SIG-M5 (cell line): ENCODE data around the gene GP1BA.

ENCODE experiments used
- DNase-seq: peaks from one replicate; lab custom pipeline; 2025; lab: John Stamatoyannopoulos, UW

The GP1BA gene

DNA sequence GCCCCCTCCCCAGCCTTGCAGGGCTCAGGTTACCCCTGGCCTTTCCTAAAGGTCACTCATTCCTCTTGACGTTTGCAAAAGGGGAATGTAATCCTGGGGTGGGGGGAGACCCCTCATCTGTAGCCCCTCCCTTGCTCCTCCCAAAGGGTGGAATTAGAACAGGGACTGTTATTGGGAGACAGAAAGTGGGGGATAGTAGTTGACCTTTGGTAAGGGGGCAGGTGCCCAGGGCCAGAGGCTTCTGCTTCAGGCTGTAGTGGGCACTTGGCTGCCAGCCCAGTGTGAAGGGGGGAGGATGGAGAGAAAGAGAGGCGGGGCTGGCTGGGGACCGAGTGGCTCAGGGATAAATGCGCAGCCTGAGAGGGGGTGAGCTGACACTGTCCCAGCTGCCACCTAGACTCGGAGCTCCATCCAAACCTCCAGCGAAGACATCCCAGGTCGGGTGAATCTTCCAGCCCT, 18.7 kb downstream of the GP1BA start, which contains the start of gene ENO3:
TSS of gene ENO3 (plus strand) at position 374 of the 459 bp plus-strand sequence. CDS start 711 bp downstream, outside the sequence.
- DNase-seq = no peak

GRCh38 chr17:4951486-4951885, 19.4 kb downstream of the GP1BA start:
- no peak for DNase-seq

GRCh38 chr17:4953451-4953961, 21.4 kb downstream of the GP1BA start:
- DNase-seq = no peak

DNA sequence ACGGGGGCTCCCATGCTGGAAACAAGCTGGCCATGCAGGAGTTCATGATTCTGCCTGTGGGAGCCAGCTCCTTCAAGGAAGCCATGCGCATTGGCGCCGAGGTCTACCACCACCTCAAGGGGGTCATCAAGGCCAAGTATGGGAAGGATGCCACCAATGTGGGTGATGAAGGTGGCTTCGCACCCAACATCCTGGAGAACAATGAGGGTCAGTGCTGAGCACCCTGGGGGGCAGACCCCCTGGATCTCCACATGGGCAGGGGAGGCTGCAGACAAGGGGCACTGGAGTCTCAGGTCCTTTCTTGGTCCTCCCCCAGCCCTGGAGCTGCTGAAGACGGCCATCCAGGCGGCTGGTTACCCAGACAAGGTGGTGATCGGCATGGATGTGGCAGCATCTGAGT, 23.0 kb downstream of the GP1BA start:
- no peak for DNase-seq

DNA sequence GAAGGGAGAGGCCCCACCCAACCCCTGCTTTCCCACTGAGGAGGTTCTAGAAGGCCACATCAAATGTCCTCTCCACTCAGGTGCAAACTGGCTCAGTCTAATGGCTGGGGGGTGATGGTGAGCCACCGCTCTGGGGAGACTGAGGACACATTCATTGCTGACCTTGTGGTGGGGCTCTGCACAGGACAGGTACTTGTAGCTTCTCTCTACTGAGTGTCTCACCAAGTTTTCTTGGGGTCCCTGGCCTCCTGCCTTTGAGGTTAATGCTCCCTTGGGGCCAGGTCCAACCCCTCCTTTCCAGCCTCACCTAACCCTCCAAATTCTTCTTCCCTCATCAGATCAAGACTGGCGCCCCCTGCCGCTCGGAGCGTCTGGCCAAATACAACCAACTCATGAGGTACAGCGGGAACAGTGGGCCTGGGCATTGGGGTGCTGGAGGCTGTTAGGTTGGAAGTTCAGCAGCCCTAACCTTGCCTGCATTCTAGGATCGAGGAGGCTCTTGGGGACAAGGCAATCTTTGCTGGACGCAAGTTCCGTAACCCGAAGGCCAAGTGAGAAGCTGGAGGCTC, 24.5 kb downstream of the GP1BA start:
- DNase-seq = no peak

DNA sequence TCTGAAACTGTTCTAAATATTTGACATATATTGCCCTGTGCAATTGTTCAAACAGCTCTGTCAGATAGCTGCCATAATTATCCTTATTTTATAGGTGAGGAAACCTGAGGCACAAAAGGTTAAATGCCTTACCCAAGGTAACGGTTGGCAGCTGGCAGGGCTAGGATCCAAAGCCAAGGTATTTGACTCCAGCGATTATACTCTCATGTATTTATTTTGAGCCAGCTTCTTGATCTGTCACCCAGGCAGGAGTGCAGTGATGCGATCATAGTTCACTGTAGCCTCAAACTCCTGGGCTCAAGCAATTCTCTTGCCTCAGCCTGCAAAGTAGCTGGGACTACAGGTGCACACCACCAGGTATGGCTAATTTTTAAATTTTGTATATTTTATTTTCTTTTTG, 26.0 kb downstream of the GP1BA start:
- DNase-seq = no peak

- DNase-seq = no peak
Measured at GRCh38 chr17:4959261-4959965, 27.3 kb downstream of the GP1BA start.

DNA sequence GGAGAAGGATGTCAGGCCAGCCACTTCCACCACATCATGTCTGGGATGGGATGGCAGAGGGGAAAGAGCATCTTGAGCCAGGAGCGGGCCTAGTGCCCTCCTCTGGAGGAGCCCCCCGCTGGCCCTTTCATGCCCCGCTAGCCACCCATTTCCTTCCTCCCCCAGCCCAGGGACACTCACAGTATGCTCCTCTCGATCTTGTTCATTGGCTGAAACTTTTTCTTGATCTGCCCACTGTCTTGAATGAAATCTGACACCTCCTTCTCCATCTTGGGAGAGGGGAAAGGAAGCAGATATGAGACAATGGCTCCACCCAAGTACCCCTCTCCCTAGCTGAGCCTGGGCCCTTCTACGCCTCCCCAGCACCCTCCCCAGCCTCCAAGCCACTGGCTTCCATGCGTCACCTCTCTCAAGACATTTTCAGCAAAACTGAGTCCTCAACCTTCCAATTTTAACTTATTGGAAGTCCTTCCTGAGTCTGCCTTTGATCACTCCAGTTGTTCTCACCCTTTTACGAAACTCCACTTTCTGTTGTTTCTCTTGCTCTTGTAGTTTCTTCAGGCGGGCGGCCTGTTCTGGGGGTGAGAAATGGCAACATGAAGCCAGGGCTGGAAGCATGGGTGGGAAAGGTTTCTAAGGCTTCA, 28.3 kb downstream of the GP1BA start:
- no peak for DNase-seq

DNA sequence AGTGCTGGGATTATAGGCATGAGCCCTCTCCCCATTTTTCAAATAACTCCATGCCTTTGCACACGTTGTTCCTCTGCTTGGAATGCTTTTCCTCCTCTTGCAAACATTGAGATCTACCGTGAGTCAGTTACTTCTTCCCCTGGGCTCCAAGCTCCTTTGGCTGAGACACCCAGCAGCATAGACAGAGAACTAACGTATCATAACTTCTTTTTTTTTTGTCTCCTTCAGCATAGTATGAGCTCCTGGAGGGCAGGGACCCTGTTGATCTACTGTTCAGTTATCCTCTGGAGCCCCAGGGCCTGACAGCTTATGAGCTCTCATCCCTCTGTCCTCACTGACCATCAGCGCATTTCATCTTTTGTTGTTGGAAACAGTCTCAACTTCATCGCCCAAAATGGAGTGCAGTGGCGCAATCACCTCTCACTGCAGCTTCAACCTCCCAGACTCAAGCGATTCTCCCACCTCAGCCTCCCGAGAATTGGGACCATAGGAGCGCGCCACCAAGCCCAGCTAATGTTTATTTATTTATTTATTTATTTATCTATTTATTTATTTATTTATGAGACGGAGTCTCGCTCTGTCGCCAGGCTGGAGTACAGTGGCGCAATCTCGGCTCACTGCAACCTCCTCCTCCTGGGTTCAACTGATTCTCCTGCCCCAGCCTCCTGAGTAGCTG, 33.4 kb downstream of the GP1BA start:
- no peak for DNase-seq

GRCh38 chr17:4966844-4967538, 34.9 kb downstream of the GP1BA start:
- peak; percentile 98 for DNase-seq

DNA sequence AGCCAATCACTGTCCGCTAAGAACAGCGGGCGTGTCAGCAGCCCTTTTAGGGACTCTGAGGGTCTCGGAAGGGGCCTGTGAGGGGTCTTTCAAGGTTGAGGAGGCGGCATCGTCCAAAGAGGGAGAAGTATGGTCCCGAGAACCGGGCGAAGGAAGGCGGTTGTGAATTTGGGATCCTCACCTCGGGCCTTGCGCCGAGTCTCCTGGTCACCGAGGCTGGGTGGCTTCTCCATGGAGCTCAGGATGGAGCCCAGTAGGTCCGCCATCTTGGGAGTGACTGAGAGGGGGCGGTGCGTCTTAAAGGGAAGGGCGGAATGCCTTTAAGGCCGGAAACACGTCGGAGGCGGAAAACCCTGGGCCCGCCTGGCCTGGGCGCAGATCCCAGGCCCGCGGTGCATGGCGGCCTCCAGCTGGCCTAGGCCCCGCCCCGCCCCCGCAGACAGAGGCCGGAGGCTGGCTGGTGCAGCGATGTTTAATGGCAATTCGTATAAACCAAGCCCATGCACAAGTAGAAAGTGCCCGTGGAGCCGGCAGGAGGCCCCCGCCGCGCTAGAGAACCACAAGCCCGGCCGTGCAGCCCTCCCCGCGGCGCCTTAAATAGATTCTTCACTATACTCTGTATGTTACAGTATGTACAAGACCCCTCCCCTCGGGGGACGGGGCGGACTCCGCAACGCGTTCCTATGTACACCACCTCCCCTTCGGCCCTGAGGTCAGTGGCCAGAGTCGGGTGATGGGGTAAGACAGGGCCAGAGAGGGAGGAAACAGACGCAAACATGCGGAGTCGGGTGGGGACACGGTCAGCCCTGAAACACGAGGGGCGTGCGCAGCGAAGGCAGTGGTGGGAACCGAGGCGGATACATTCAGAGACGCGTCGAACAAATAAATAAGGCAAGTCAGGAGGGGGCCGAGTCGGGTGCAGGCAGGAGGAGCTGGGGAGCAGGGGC, 35.7 kb downstream of the GP1BA start, which contains the start of gene SPAG7:
TSS of gene SPAG7 (minus strand) at position 279 of the 947 bp plus-strand sequence. CDS start at position 266, 13 bp downstream.
- peak; percentile 78 for DNase-seq

- no peak for DNase-seq
Measured at GRCh38 chr17:4968486-4969046, 36.5 kb downstream of the GP1BA start.

DNA sequence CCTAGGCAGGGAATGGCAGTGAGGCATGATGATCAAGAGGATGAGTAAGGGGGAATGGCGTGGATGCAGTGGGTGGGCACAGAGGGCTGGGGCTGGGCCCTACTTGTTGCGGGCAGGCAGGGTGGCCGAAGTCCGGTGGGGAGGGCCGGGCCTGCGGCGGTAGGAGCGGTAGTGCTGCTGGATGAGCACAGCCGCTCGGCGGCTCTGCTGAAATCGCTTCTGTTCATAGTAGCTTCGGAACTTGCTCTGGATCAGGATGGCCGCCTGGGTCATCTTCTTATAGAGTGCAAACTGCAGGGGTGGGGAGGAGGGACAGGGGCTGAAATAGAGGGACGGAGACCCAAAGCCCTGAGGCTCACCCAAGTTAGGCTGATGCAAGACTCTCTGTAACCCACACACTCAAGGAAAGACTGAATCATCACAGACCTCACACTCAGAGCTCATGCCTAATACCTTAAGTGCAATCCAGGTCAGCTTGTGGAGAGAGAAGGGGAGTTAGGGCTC, 37.0 kb downstream of the GP1BA start:
- DNase-seq = no peak

DNA sequence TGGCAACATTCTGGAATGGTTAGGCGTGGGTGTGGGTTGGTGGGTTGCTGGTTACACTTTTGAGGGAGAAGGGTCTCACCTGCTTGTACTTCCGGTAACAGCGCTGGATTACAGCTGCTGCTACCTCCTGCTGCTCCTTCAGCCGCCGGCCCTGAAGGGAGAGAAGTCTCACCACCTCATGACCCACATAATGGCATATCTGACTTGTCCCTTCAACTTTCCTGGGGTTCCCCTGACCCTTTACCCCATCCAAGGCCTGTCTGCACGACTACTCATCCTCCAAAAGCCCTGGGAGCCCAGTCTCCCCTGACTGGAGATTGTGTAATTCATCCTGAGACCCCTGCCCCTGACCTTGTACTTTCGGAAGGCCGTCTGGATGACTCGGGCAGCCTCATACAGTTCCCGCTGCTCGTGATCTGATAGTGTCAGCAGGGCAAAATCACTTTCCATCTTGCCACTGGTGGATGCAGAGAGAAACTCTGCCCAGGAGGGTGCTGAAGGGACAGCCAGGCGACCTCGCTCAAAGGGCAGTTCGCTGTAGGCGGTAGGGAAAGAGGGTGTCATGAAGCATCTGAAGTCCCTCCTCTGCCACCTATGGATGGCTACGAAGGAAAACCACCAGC, 37.6 kb downstream of the GP1BA start:
- DNase-seq = no peak

- no peak for DNase-seq
Measured at GRCh38 chr17:4970273-4970672, 38.2 kb downstream of the GP1BA start.

DNA sequence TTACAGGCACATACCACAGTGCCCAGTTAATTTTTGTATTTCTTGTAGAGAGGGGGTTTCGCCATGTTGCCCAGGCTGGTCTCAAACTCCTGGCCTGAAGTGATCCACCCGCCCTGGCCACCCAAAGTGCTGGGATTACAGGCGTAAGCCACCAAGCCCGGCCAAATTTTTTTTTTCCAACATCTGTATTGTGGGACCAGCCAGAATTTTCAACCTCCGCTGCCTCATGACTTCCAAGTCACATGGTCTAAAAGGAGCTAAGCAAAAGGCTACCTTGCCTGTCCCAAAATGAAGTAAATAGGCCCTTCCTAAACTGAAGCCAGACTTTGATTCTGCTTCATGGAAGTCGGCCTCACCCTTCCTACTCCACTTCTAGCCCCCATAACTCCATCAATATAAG, 39.7 kb downstream of the GP1BA start:
- DNase-seq = no peak

DNA sequence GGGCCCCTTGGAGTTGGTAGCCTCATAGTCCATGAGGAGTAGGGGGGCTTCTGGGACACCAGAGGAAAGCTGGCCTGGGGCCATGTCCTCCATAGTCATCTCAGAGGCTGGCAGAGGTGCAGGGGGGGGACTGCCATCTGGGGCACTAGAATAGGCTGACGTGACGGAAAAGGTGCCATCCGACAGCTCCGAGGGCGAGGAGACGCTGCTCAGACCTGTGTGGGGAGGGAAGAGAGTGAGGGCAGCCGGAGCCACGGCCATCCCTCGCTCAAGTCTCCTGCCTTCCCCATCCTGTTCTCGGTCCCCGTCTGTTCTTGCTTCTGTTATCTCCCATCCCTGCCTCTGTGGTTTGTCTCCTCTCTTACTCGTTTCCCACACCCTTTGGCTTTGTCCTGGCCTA, 40.2 kb downstream of the GP1BA start:
- no peak for DNase-seq

GRCh38 chr17:4972752-4973151, 40.7 kb downstream of the GP1BA start:
- no peak for DNase-seq

- DNase-seq = no peak
Measured at GRCh38 chr17:4973256-4974114, 41.4 kb downstream of the GP1BA start.
